ENCODE data around the gene MRFAP1L1. TPM values are rescaled to one million over a fixed set of nuclear protein-coding genes. Genes with fewer than 3 reads are reported as not detected.
"Not testable (repeated sequence)": the region's sequence is repeated elsewhere in the genome, so short reads cannot be mapped to it uniquely, and the experiment has no call there.

The MRFAP1L1 gene
- polyA plus RNA-seq, 1 donor from 2014 or later, result 438 TPM

- H3K4me2 ChIP-seq (ENCODE audit: low read length); H3K9me3 ChIP-seq (ENCODE audit: low read length); H3K79me2 ChIP-seq (replicated peaks; ENCODE audit: insufficient read depth, low read length); H3K9ac ChIP-seq (ENCODE audit: low read length); H2AFZ ChIP-seq (ENCODE audit: low read depth, low read length); H3K9me2 ChIP-seq (ENCODE audit: insufficient read depth, low read length); H3K27me3 ChIP-seq (ENCODE audit: insufficient read depth, low read depth, low read length); H3F3A ChIP-seq (ENCODE audit: insufficient read depth, low read length, poor library complexity, severe bottlenecking); H3K27ac ChIP-seq (ENCODE audit: low read length); H4K20me1 ChIP-seq (ENCODE audit: insufficient read depth); H3K36me3 ChIP-seq (ENCODE audit: insufficient read depth, low read length); H3K4me3 ChIP-seq (ENCODE audit: low read length): not testable (repeated sequence)
Observed at GRCh38 chr4:6756345-6756744, 46.7 kb upstream of the MRFAP1L1 start.

GRCh38 chr4:6755088-6755753 is 45.6 kb upstream of the MRFAP1L1 start:
- Histone ChIP-seq H2AFZ (ENCODE audit: low read depth, low read length) (no peak overlapping the region), H3K4me3 (ENCODE audit: low read length) (no peak overlapping the region), H3K9me3 (ENCODE audit: low read length) (no peaks in the 10 kb centered on the region), H4K20me1 (ENCODE audit: insufficient read depth) (no peaks in the 10 kb centered on the region), H3K9me2 (ENCODE audit: insufficient read depth, low read length) (no peaks in the 10 kb centered on the region), H3F3A (ENCODE audit: insufficient read depth, low read length, poor library complexity, severe bottlenecking) (no peaks in the 10 kb centered on the region), H3K27me3 (ENCODE audit: insufficient read depth, low read depth, low read length) (no peaks in the 10 kb centered on the region), H3K9ac (ENCODE audit: low read length) (no peak overlapping the region), H3K4me2 (ENCODE audit: low read length) (no peak overlapping the region), H3K79me2 (replicated peaks; ENCODE audit: insufficient read depth, low read length) (no peaks in the 10 kb centered on the region), H3K36me3 (ENCODE audit: insufficient read depth, low read length) (no peaks in the 10 kb centered on the region), H3K27ac (ENCODE audit: low read length) (no peak overlapping the region)
- no peak for TF ChIP-seq POLR2AphosphoS5 (IDR thresholded peaks at IDR 0.05)
- no peak for TF ChIP-seq CTCF (IDR thresholded peaks at IDR 0.05; ENCODE audit: poor library complexity, severe bottlenecking)
- TF ChIP-seq SMC3 (conservative IDR thresholded peaks at IDR 0.05; ENCODE audit: poor library complexity), result no peak
- TF ChIP-seq REST (IDR thresholded peaks at IDR 0.05; ENCODE audit: borderline replicate concordance), result no peak
- TF ChIP-seq TAF1 (IDR thresholded peaks at IDR 0.05; ENCODE audit: low read depth), result no peak
- TF ChIP-seq EZH2 (IDR thresholded peaks at IDR 0.05; ENCODE audit: borderline replicate concordance, insufficient read depth, low read length, poor library complexity, severe bottlenecking), result no peak
- no peak for TF ChIP-seq MXI1 (conservative IDR thresholded peaks at IDR 0.05; ENCODE audit: poor library complexity, severe bottlenecking)
- TF ChIP-seq RAD21 (conservative IDR thresholded peaks at IDR 0.05), result no peak
- no peak for TF ChIP-seq EP300 (conservative IDR thresholded peaks at IDR 0.05; ENCODE audit: poor library complexity, severe bottlenecking)
